ENCODE measurements around the gene RNF17.

Gene RNF17

DNA sequence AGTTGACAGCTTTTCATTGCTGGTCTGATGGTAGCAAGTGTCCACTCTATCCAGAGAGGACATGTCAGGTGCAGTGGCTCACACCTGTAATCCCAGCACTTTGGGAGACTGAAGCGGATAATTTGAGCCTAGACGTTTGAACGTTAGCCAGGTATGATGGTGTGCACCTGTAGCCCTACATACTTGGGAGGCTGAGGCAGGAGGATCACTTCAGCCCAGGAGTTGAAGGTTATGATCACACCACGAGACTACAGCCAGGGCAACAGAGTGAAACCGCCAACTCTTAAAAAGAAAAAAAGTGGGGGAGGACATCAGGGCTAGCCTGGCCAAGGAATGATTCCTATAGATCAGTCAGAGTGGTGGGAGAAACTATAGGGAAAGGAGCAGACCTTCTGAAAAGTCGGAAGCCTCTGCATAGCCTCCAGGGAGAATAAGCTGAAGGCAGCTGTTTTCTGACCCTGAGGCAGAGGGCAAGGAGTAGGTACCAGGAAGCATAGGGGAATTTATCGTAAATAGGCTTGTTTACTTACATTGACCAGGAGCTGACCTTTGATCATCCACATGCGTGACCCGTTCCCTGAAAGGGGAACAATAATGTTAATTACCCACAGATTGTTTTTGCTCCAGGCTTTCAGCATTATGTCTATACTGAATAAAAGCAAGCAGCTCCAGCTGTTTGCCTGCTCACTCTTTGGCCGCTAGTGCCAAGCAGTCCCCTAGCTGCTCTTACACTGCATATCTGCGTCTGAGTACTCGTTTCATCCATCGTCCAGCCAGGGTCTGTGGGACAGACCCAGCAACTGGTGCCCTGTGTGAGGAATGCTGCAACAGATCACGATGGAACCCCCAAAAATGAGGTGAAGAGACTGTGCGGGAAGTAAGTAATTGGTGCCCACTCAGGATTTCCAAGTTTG lies 161.6 kb downstream of the RNF17 start:
- no peak for DNase-seq (ENCODE audit: low spot score)
- TF ChIP-seq, protein P1, sequence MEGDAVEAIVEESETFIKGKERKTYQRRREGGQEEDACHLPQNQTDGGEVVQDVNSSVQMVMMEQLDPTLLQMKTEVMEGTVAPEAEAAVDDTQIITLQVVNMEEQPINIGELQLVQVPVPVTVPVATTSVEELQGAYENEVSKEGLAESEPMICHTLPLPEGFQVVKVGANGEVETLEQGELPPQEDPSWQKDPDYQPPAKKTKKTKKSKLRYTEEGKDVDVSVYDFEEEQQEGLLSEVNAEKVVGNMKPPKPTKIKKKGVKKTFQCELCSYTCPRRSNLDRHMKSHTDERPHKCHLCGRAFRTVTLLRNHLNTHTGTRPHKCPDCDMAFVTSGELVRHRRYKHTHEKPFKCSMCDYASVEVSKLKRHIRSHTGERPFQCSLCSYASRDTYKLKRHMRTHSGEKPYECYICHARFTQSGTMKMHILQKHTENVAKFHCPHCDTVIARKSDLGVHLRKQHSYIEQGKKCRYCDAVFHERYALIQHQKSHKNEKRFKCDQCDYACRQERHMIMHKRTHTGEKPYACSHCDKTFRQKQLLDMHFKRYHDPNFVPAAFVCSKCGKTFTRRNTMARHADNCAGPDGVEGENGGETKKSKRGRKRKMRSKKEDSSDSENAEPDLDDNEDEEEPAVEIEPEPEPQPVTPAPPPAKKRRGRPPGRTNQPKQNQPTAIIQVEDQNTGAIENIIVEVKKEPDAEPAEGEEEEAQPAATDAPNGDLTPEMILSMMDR (IDR thresholded peaks at IDR 0.05; ENCODE audit: extremely low read depth, insufficient read depth, missing control alignments) = no peak
- in situ Hi-C loops (cut with MboI; ENCODE audit: low pct_unique_long_range_greater_than_20kb, low sequenced_read_pairs, unreplicated experiment) = no loop called here

DNA sequence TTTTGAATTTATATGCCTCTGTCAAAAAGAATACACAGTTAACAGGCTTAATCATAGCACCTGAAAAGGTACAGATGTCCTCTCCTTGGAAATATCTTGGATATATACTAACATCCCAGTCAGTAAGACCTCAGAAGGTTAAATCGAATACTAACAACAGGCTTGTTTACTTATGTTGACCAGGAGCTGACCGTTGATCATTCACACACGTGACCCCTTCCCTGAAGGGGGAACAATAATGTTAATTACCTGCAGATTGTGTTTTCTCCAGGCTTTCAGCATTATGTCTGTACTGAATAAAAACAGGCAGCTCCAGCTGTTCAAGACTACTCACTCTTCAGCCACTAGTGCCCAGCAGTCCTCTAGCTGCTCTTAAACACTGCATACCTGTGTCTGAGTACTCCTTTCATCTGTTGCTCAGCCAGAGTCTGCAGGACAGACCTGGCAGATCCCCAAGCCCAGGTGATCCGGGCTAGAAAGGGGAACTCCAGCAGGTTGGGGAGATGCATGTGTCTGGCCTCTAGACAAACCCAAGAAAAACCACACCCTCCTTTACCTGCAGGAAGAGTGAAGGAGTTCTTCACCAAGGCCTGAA lies 163.9 kb downstream of the RNF17 start:
- in situ Hi-C loops (cut with MboI; ENCODE audit: low pct_unique_long_range_greater_than_20kb, low sequenced_read_pairs, unreplicated experiment) = no loop called here
- DNase-seq (ENCODE audit: low spot score) = no peak
- TF ChIP-seq, protein P1 (IDR thresholded peaks at IDR 0.05; ENCODE audit: extremely low read depth, insufficient read depth, missing control alignments) = no peak

DNA sequence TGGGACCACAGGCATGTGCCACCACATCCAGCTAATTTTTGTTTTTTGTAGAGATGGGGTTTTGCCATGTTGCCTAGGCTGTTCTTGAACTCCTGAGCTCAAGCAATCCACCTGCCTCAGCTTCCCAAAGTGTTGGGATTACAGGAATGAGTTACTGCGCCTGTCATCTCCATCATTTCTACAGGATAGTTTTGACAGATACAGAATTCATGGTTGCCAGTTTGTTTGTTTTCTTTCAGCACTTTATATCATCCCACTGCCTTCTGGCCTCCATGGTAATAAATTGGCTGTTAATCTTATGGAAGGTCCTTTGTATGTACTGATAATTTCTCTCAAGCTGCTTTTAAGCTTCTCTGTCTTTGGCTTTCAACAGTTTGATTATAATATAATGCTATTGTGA lies 165.2 kb downstream of the RNF17 start:
- TF ChIP-seq, protein P1 (IDR thresholded peaks at IDR 0.05; ENCODE audit: extremely low read depth, insufficient read depth, missing control alignments) = no peak
- in situ Hi-C loops (cut with MboI; ENCODE audit: low pct_unique_long_range_greater_than_20kb, low sequenced_read_pairs, unreplicated experiment) = no loop called here
- no peak for DNase-seq (ENCODE audit: low spot score)
